CD4-positive, alpha-beta T cell treated with Interleukin-17A for 4 hours (primary cell): ENCODE data around the gene TOX4.

ENCODE experiments used
- DNase-seq: peaks from one replicate; pipeline ENCODE4 v3.0.0-alpha.2; 2020; ENCODE audit warnings: mixed read lengths

The TOX4 gene

DNA sequence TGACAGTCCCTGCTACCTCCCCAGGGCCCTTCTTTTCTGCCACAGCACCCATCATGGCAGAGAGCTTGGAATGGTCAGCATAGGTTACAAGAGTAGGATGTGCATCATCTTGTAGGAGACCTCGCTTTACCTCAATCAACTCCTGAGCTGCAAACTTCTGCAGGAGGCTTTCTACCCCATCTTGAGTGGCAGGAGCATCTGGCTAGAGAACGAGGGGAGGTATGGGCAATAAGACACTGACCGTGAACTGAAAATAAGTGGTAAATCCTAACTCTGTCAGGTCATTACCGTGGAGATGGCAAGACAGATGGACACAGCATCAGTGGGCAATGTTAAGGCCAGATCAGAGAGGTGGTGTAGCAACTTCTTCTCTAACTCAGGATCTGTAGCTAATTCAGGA is 26.4 kb downstream of the TOX4 start:
- no peak for DNase-seq

GRCh38 chr14:21505012-21505553 is 28.1 kb downstream of the TOX4 start:
- DNase-seq: no peak

DNA sequence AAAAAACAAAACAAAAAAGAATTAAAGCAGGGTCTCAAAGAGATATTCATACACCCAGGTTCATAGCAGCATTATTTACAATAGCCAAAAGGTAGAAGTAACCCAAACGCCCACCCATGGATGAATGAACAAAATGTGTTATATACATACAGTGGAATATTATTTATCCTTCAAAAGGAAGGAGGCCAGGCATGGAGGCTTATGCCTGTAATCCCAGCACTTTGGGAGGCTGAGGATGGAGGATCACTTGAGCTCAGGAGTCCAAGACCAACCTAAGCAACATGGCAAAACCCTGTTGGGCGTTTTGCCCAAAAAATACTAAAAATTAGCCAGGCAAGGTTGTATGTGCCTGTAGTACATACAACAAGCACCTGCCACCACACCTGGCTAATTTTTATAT is 29.6 kb downstream of the TOX4 start:
- no peak for DNase-seq

DNA sequence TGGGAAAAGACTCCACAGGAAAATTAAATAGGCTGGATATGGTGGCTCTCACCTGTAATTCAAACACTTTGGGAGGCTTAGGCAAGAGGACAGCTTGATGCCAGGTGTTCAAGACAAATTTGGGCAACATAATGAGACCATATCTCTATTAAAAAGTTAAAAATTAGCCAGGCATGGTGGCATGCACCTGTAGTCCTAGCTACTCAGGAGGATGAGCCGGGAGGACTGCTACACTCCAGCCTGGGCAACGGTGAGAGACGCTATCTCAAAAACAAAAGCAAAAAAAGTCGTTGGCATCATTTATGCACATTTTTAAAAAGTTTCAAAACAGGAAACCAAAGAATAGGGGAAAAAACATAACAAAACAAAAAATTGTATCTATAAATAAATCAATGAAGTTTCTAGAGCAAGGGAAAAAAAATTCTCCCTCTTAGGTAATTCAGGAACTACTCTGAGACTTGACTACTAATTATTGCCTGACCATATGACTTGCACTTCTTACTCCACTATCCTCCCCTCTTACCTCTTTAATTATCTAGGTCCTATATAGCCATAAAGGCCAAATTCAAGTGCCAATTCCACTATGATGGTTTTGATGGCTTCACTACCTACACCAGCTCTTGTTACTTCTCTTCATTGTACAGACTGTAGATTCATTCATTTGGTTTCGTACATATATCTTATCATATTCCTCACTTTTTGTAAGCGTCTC is 32.6 kb downstream of the TOX4 start:
- DNase-seq: no peak

- DNase-seq: peak; percentile 92
Observed at GRCh38 chr14:21510735-21511657, 34.0 kb downstream of the TOX4 start, which contains the start of gene METTL3. METTL3 (minus strand) TSS chr14:21511340; CDS start chr14:21511223, 117 bp downstream.

DNA sequence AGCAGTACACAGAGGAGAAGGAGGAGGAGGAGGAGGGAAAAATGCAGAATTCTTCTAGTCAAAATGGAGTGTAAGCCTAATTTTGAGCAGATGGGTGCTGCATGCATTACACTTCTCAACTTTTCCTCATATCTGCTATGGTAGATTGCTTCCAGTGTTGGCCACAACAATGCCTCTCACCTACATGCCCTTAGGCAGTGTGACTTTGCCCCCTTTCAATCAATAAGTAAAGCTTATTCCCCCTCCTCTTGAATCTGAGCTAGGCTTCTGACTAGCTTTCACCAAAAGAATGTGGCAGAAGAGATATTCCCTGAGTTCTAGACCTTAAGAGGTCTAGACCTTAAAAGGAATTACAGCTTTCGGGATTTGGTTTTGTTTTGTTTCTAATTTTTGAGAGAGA is 37.3 kb downstream of the TOX4 start:
- DNase-seq: no peak

GRCh38 chr14:21518725-21519124 is 41.7 kb downstream of the TOX4 start:
- DNase-seq: no peak

- no peak for DNase-seq
Observed at GRCh38 chr14:21520767-21521166, 43.8 kb downstream of the TOX4 start.

GRCh38 chr14:21521501-21521900 is 44.5 kb downstream of the TOX4 start:
- no peak for DNase-seq

GRCh38 chr14:21523203-21523602 is 46.2 kb downstream of the TOX4 start:
- no peak for DNase-seq

- no peak for DNase-seq
Observed at GRCh38 chr14:21524575-21525490, 47.8 kb downstream of the TOX4 start.

DNA sequence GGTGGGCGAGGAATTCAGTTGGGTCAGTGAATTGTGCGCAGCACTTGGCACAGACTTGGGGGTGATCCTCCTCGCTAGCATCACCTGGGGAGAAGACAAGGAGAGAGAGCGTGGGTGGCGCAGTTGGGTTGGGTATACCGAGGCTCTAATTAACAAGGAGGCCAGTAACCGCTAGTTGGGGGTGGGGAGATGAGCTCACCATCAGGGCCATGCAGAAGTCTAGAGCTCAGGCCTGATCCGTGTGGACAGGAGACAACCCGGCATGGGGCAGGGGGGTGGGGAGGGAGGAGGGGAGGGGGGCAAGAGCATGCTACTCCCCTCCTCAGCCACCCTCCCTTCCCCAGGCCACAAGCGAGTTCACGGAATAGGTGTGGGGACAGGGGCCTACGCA is 48.6 kb downstream of the TOX4 start:
- peak; percentile 16 for DNase-seq

DNA sequence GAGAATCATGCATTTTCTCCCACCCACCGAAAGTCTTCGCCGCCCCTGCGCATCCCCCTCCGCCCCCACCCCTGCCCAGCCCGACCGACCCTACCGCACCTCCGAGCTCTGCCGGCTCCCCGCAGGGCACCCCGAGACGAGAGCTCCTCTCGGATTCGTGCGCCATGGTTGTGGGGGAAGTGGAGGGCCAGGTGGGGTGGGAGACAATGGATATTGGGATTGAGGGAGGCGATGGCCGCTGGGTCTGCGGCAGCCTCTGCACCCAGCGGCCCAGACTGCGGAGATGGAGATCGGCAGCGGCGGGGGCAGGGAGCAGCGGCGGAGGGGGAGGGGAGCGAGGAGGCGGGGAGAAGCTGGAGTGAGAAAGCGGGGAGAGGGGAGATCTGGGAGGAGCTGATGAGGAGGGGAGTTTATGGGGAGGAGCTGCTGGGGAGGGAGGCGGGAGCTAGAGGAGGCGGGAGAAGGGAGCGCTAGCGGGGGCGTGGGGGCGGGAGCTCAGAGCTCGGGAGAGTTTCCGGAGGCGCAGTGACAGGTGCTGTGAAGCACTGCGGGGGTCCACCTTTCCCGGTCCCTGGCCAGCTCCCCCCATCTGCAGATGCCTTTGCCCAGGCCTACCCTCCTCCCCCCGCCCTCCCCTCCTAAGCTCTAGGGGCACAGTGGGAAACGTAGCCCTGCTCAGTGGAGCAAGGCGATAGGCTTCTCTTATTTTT is 49.1 kb downstream of the TOX4 start, which contains the start of gene SALL2:
Gene SALL2 (minus strand): TSS at position 385 of the 710 bp plus-strand sequence. CDS start 219 bp downstream, at position 166.
- peak; percentile 87 for DNase-seq

DNA sequence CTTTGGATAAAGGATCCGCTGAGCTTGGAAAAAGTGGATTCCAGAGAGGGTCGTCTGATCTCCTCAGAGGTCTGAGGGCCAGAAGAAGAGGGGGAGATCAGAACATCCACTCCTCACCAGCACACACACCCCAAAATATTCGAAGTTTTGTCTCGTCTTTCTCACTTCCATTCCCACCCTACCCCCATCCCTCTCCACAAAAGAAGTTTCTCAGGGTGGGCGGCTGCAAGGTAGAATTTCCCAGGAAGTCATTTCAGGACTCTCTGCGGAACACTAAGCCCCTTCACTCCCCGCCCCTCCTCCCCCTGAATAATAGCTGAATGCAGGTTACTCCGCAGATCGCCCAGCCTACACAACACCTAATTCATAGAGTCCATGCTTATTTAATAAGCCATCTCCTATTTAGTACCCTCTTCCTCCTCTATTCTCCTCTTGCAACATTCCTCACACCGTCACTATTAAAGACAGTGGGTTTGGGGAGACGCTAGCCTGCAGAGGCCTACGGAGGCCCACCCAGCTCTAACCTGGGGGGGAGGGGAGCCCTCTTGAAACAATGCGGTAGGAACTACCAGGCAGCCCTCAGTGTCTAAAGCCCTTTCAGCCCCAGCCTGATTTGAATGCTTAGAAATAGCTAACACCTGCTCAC is 49.8 kb downstream of the TOX4 start:
- DNase-seq: no peak

- no peak for DNase-seq
Observed at GRCh38 chr14:21527318-21527679, 50.3 kb downstream of the TOX4 start.

DNA sequence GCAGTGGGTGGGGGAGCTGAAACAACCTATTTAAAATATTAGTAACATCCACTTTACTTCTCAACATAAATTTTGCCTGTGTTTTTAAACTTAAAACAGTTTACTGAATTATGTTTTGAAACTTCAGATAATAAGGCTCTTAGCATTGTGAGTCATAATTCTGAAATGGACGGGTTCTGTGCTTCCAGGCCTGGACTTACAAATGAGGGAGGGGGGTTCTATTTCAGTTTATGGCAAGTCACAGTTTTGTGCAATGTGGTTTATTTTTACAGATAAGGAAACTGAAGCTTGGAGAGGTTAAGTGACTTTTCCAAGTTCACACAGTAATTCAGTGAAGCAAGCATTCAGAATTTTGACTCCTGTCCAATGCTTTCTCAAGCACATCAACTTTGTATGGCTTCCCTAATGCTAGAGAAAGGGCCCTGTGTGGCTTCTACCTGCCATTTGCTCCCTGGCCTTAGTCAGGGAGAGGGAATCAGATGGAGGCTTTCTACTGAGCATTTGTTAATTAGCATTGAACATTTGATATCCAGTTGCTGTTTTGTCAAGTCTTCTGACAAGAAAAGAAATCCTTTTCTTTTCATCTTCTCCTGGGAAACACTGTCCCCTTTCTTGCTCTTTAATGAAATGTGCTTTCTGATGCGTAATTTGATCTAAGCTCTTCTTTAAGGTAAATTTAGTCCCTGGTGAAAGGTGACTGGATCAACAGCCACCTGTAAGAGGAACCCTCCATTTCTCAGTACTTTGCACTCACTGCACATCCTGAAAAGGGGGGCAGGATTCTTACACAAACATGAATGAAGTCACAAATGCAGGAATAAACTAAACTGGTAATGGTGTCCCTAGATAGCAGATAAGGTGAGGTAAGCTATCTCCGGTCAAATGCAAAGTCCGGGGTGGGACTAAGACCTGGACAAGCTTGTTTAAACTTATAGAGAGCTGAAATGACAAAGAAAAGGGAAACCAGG is 51.7 kb downstream of the TOX4 start:
- no peak for DNase-seq

DNA sequence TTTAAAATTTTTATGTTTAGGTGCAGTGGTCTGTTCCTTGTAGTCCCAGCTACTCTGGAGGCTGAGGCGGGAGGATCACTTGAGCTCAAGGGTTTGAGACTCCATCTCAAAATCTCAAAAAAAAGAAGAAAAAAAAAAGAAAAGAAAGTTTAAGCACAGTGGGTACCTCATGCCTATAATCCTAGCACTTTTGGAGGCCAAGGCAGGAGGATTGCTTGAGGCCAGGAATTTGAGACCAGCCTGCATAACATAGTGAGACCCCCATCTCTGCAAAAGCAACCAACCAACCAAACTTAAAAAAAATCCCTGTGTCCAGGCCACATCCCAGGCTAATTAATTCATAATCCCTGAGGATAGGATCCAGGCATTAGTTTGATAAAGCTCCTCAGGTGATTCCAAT is 52.5 kb downstream of the TOX4 start:
- no peak for DNase-seq

DNA sequence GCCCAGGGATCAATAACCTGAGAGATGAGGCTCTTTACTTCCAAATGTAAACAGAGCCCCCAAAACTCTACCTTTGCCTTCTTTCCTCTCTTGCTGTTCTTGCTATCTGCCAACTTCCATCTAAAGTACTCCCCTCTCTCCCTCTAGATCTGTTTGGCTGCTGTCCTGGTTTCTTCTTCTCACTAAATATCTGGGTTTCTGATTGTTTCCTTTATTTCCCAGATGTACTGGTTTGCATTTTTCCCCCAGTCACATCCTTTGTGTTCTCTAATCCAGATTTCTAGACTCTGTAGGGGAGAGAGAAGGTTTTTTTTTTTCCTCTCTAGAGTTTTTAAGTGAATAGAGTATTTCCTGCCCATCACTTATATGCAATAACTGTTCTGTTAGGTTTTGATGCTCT is 56.3 kb downstream of the TOX4 start:
- DNase-seq: no peak

DNA sequence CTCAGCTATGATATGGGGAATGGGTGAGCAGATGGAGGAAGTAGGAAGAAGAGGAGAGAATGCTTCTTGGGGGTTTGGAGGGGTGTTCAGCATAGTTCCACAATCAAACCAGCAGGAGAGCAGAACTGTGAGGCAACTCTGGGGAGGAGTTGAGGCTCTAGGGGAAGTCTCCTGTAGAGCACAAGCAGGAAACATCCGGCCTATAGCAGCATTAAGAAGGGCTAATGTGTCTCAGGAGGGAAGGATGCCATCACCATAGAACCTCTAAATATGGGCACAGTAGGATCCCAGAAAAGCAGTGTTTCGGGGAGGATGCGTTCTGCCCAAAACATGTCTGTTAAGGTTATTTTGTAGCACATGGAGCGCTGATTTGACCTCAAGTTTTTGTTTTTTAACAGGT is 57.6 kb downstream of the TOX4 start:
- no peak for DNase-seq
